WTC11 (cell line): Measurements from ENCODE around the gene CFAP90. TPM values are rescaled to one million over a fixed set of nuclear protein-coding genes. Genes with fewer than 3 reads are reported as not detected.

Experiments used
- ATAC-seq: fragments of 200-7000 bp; cut with Tn5 transposase; 2 replicates; pipeline ENCODE4 v1.10.0; 2021; ENCODE audit warnings: mild to moderate bottlenecking, moderate library complexity
- CTCF ChIA-PET: fragments of 300-600 bp; sonication (Branson Sonifier 250); formaldehyde crosslinking; loops from one replicate; lab custom pipeline; 2021; ENCODE audit warnings: antibody characterized with exemption; lab: Charles Lee
- POLR2A ChIA-PET: fragments of 350-600 bp; sonication (Branson Sonifier 250); formaldehyde crosslinking; loops from one replicate; lab custom pipeline; 2021; ENCODE audit warnings: antibody characterized with exemption; lab: Charles Lee
- DNase-seq: peaks from one replicate; pipeline ENCODE4 v3.0.0; 2021; ENCODE audit warnings: low spot score
- H3K27ac Mint-ChIP-seq: 2 replicates; pipeline ENCODE4 v1.8.0; 2021; ENCODE audit warnings: mixed read lengths
- H3K27me3 Mint-ChIP-seq: 2 replicates; pipeline ENCODE4 v1.8.0; 2021; ENCODE audit warnings: low read depth, mild to moderate bottlenecking, moderate library complexity, mixed read lengths
- H3K36me3 Mint-ChIP-seq: 2 replicates; pipeline ENCODE4 v1.8.0; 2021; ENCODE audit warnings: mixed read lengths
- H3K4me1 Mint-ChIP-seq: 2 replicates; pipeline ENCODE4 v1.8.0; 2022; ENCODE audit warnings: mixed read lengths
- H3K4me3 Mint-ChIP-seq: 2 replicates; pipeline ENCODE4 v1.8.0; 2021; ENCODE audit warnings: mild to moderate bottlenecking, moderate library complexity, mixed read lengths
- H3K9me3 Mint-ChIP-seq: 2 replicates; pipeline ENCODE4 v1.8.0; 2021; ENCODE audit warnings: mixed read lengths
- ESRRA ChIP-seq: sonication (generic); formaldehyde crosslinking; IDR thresholded peaks from 2 replicates; pipeline ENCODE4 v1.8.1; 2022; ENCODE audit warnings: mild to moderate bottlenecking, missing genetic modification reagents, borderline replicate concordance
- ETV6 ChIP-seq: sonication (generic); formaldehyde crosslinking; IDR thresholded peaks from 2 replicates; pipeline ENCODE4 v1.8.1; 2022; ENCODE audit warnings: mild to moderate bottlenecking, missing genetic modification reagents
- FOXP1 ChIP-seq: sonication (generic); formaldehyde crosslinking; IDR thresholded peaks from 2 replicates; pipeline ENCODE4 v1.8.0; 2022; ENCODE audit warnings: missing genetic modification reagents, mild to moderate bottlenecking, moderate library complexity, borderline replicate concordance
- HMGA2 ChIP-seq: fragments of 250-450 bp; sonication (Bioruptor Pico); IDR thresholded peaks from 2 replicates; pipeline ENCODE4 v1.4.0; 2021; ENCODE audit warnings: mild to moderate bottlenecking, moderate library complexity
- MAX ChIP-seq: sonication (generic); formaldehyde crosslinking; IDR thresholded peaks from 2 replicates; pipeline ENCODE4 v1.8.0; 2022; ENCODE audit warnings: mild to moderate bottlenecking, missing genetic modification reagents
- NFYB ChIP-seq: sonication (generic); formaldehyde crosslinking; conservative IDR thresholded peaks from 2 replicates; pipeline ENCODE4 v1.8.0; 2022; ENCODE audit warnings: low read depth, missing genetic modification reagents
- SP1 ChIP-seq: sonication (generic); formaldehyde crosslinking; conservative IDR thresholded peaks from 2 replicates; pipeline ENCODE4 v1.8.1; 2022; ENCODE audit warnings: missing genetic modification reagents
- TEAD4 ChIP-seq: sonication (generic); formaldehyde crosslinking; IDR thresholded peaks from 2 replicates; pipeline ENCODE4 v1.8.0; 2022; ENCODE audit warnings: mild to moderate bottlenecking, missing genetic modification reagents
- ZNF423 ChIP-seq: fragments of 250-450 bp; sonication (Bioruptor Pico); IDR thresholded peaks from 2 replicates; pipeline ENCODE4 v2.1.2; 2022; ENCODE audit warnings: mild to moderate bottlenecking, moderate library complexity
- ZNF532 ChIP-seq: fragments of 250-450 bp; sonication (Bioruptor Pico); IDR thresholded peaks from 2 replicates; pipeline ENCODE4 v1.9.0; 2021; ENCODE audit warnings: mild to moderate bottlenecking, borderline replicate concordance
- total RNA-seq: library from RNA; stranded (reverse); gene quantifications from 3 replicates; pipeline ENCODE4 v1.2.3, GENCODE V29; 2021
- TF ChIP-seq, protein P1 (sequence below): sonication (generic); formaldehyde crosslinking; IDR thresholded peaks from 2 replicates; pipeline ENCODE4 v1.8.1; 2022; ENCODE audit warnings: mild to moderate bottlenecking, moderate library complexity, missing genetic modification reagents
- TF ChIP-seq, protein P2 (sequence below): sonication (generic); formaldehyde crosslinking; IDR thresholded peaks from 2 replicates; pipeline ENCODE4 v1.8.1; 2023; ENCODE audit warnings: mild to moderate bottlenecking, missing genetic modification reagents
- TF ChIP-seq, protein P3 (sequence below): sonication (generic); formaldehyde crosslinking; IDR thresholded peaks from 2 replicates; pipeline ENCODE4 v1.8.0; 2023; ENCODE audit warnings: missing genetic modification reagents
- TF ChIP-seq, protein P4 (sequence below): sonication (generic); formaldehyde crosslinking; IDR thresholded peaks from 2 replicates; pipeline ENCODE4 v1.8.0; 2023; ENCODE audit warnings: mild to moderate bottlenecking, missing genetic modification reagents

Gene CFAP90
- total RNA-seq, 1 experiment from 2014 or later, result 0.33 TPM

DNA sequence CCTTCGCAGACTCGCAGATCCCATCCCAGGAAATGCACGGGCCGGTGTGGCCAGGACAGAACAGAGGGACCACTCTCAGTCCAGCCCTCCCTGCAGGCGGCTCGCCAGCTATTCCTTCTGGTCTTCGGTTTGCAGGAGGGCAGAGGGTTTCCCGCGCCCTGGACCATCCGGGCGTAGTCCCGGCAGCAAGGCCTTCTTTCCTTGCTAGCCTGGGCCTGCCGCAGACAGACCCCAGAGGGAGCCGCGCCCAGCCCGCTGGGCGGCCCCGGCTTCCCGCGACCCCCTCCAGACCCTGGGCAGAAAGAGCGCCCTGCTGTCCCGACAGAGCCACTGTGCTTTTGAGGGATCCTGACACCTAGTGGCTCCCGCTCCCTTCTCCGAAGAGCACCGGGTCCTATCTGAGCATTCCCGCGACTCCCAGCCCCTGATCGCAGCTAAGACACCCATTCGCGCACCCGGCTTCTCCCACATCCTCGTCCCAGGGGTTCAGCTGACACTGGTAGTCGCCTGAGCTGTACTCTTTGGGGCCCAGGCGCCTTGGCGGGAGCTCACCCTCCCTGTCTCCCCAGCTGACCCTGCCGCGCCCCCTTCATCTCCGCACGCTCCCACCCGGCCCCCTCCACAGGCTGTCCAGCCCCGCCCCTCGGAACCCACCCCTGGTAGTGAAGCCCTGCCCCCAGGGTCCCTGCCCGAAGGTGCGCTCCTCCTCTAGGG is 1.1 kb downstream of the CFAP90 start:
- Mint-ChIP-seq H3K27ac (no peak overlapping the region), H3K9me3 (peaks cover 11% of the 10 kb centered on the region), H3K4me1 (peaks cover 7% of the 10 kb centered on the region), H3K4me3 (peak overlapping the region; percentile 82), H3K27me3 (peaks cover 73% of the 10 kb centered on the region), H3K36me3 (no peaks in the 10 kb centered on the region)
- ATAC-seq (peak; percentile 46), DNase-seq (peak; percentile 49)
- TF ChIP-seq MAX (0 out of 2 replicates have a peak, but pooled peaks have one; percentile 35), ESRRA (CRISPR knock-in tag) (no peak), FOXP1 (0 out of 2 replicates have a peak, but pooled peaks have one; percentile 27), SP1 (CRISPR knock-in tag) (peak; percentile 45; the same call in 1 of the 2 replicates), TEAD4 (no peak), ZNF423 (CRISPR knock-in tag) (peak; percentile 66; the same call in 1 of the 2 replicates)
- TF ChIP-seq, protein P1, sequence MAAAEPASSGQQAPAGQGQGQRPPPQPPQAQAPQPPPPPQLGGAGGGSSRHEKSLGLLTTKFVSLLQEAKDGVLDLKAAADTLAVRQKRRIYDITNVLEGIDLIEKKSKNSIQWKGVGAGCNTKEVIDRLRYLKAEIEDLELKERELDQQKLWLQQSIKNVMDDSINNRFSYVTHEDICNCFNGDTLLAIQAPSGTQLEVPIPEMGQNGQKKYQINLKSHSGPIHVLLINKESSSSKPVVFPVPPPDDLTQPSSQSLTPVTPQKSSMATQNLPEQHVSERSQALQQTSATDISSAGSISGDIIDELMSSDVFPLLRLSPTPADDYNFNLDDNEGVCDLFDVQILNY (CRISPR knock-in tag), result 0 out of 2 replicates have a peak, but pooled peaks have one; percentile 44
- ChIA-PET POLR2A (interaction anchor here (1.3 kb wide), 1 partner anchor 34 kb away, joined by 3 read pairs; no protein-coding TSS in a partner anchor), CTCF (interaction anchor here (0.6 to 2.6 kb wide), 18 partner anchors 11 to 1215 kb away, joined by 3 to 28 read pairs (median 4); partner anchors contain the start of genes FASTKD3 and MTRR)

- CTCF ChIA-PET, result no interaction called here
- ATAC-seq (no peak), DNase-seq (no peak)
- no peak overlapping the region for H3K4me3 Mint-ChIP-seq
- peaks cover 7% of the 10 kb centered on the region for H3K4me1 Mint-ChIP-seq
- H3K36me3 Mint-ChIP-seq, result no peaks in the 10 kb centered on the region
- H3K9me3 Mint-ChIP-seq, result 0 out of 2 replicates have a peak, but pooled peaks cover 2% of the 10 kb centered on the region
- POLR2A ChIA-PET, result no interaction called here
- H3K27me3 Mint-ChIP-seq, result peaks cover 85% of the 10 kb centered on the region
- no peak for TF ChIP-seq HMGA2 (CRISPR knock-in tag)
- no peak overlapping the region for H3K27ac Mint-ChIP-seq
Measured at GRCh38 chr5:7848296-7848695, 2.6 kb downstream of the CFAP90 start.

DNA sequence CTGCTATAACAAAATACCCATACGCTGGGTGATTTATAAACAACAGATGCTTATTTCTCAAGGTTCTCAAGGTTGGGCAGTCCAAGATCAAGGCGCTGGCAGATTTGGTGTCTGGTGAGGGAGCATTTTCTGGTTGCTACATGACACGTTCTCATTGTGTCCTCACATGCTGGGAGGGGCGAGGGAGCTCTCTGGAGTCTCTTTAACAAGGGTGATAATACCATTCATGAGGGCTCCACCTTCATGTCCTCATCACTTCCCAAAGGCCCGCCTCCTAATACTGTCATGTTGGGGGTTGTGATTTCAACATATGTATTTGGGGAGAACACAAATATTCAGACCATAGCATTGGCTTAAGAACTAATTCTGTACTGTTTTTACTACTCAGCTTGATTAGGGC is 4.6 kb downstream of the CFAP90 start:
- Mint-ChIP-seq H3K27me3 (peaks cover 70% of the 10 kb centered on the region), H3K9me3 (peaks cover 3% of the 10 kb centered on the region), H3K4me3 (no peak overlapping the region), H3K4me1 (peaks cover 6% of the 10 kb centered on the region)
- DNase-seq (no peak), ATAC-seq (no peak)
- ChIA-PET CTCF (no interaction called here), POLR2A (no interaction called here)
- TF ChIP-seq NFYB (no peak), ETV6 (CRISPR knock-in tag) (no peak), ZNF532 (CRISPR knock-in tag) (no peak)
- TF ChIP-seq, protein P2, sequence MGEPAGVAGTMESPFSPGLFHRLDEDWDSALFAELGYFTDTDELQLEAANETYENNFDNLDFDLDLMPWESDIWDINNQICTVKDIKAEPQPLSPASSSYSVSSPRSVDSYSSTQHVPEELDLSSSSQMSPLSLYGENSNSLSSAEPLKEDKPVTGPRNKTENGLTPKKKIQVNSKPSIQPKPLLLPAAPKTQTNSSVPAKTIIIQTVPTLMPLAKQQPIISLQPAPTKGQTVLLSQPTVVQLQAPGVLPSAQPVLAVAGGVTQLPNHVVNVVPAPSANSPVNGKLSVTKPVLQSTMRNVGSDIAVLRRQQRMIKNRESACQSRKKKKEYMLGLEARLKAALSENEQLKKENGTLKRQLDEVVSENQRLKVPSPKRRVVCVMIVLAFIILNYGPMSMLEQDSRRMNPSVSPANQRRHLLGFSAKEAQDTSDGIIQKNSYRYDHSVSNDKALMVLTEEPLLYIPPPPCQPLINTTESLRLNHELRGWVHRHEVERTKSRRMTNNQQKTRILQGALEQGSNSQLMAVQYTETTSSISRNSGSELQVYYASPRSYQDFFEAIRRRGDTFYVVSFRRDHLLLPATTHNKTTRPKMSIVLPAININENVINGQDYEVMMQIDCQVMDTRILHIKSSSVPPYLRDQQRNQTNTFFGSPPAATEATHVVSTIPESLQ (CRISPR knock-in tag), result no peak
- TF ChIP-seq, protein P3, sequence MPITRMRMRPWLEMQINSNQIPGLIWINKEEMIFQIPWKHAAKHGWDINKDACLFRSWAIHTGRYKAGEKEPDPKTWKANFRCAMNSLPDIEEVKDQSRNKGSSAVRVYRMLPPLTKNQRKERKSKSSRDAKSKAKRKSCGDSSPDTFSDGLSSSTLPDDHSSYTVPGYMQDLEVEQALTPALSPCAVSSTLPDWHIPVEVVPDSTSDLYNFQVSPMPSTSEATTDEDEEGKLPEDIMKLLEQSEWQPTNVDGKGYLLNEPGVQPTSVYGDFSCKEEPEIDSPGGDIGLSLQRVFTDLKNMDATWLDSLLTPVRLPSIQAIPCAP (CRISPR knock-in tag), result no peak
- TF ChIP-seq, protein P4, sequence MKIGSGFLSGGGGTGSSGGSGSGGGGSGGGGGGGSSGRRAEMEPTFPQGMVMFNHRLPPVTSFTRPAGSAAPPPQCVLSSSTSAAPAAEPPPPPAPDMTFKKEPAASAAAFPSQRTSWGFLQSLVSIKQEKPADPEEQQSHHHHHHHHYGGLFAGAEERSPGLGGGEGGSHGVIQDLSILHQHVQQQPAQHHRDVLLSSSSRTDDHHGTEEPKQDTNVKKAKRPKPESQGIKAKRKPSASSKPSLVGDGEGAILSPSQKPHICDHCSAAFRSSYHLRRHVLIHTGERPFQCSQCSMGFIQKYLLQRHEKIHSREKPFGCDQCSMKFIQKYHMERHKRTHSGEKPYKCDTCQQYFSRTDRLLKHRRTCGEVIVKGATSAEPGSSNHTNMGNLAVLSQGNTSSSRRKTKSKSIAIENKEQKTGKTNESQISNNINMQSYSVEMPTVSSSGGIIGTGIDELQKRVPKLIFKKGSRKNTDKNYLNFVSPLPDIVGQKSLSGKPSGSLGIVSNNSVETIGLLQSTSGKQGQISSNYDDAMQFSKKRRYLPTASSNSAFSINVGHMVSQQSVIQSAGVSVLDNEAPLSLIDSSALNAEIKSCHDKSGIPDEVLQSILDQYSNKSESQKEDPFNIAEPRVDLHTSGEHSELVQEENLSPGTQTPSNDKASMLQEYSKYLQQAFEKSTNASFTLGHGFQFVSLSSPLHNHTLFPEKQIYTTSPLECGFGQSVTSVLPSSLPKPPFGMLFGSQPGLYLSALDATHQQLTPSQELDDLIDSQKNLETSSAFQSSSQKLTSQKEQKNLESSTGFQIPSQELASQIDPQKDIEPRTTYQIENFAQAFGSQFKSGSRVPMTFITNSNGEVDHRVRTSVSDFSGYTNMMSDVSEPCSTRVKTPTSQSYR (CRISPR knock-in tag), result no peak
- TF ChIP-seq, all 79 proteins: peak for 0
- Mint-ChIP-seq H3K36me3 (no peaks in the 10 kb centered on the region), H3K27ac (no peak overlapping the region)
